OCI-LY7 (cell line): ENCODE data around the gene MAGI1.

Source experiments
- EZH2phosphoT487 ChIP-seq: fragments of 200-600 bp; sonication (generic); IDR thresholded peaks from 2 replicates; pipeline ENCODE4 v1.6.1; 2018; ENCODE audit warnings: low read depth, borderline replicate concordance, mild to moderate bottlenecking, mixed run types, antibody characterized with exemption, low read length, moderate library complexity, mixed read lengths
- TF ChIP-seq, protein P1 (sequence below): fragments of 200-600 bp; sonication (generic); conservative IDR thresholded peaks from 2 replicates; pipeline ENCODE4 v1.5.1; 2014; ENCODE audit warnings: mild to moderate bottlenecking, antibody characterized with exemption, low read length, moderate library complexity, mixed read lengths

DNA sequence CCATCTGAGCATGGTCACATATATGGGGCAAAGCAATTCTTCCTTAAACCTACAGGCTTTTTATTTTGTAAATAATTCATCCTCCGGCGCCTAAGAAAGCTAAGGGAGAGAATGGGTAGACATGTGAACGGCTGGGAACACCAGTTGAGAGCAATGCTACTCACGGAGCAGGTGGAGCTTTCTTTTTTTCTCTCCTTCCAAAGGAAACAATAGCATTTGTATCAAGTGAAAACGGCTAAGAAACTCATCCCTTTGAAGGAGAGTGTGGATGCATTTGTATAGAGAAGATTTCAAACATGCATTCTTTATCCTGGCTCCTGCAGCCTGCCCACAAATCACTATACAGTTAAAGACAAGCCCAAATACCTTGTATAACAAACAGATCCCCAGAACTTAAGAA, 637.8 kb downstream of the MAGI1 start:
- TF ChIP-seq, protein P1, sequence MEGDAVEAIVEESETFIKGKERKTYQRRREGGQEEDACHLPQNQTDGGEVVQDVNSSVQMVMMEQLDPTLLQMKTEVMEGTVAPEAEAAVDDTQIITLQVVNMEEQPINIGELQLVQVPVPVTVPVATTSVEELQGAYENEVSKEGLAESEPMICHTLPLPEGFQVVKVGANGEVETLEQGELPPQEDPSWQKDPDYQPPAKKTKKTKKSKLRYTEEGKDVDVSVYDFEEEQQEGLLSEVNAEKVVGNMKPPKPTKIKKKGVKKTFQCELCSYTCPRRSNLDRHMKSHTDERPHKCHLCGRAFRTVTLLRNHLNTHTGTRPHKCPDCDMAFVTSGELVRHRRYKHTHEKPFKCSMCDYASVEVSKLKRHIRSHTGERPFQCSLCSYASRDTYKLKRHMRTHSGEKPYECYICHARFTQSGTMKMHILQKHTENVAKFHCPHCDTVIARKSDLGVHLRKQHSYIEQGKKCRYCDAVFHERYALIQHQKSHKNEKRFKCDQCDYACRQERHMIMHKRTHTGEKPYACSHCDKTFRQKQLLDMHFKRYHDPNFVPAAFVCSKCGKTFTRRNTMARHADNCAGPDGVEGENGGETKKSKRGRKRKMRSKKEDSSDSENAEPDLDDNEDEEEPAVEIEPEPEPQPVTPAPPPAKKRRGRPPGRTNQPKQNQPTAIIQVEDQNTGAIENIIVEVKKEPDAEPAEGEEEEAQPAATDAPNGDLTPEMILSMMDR: no peak
- TF ChIP-seq EZH2phosphoT487: no peak
